A549 (cell line): ENCODE results near the gene RBM24. TPM values are rescaled to one million over a fixed set of nuclear protein-coding genes. Genes with fewer than 3 reads are reported as not detected.
A peak's percentile ranks its signal among the peaks of the same experiment; 100 is the strongest.

Source experiments
- ATAC-seq, 2 experiments: fragments of 200-7000 bp in 1 of 2; fragments of >200 bp in 1 of 2; cut with Nextera tagmentation in 1 of 2; cut with Tn5 transposase in 1 of 2; 3 replicates each; pipeline versions ENCODE4 v1.8.0 to v1.9.1; 2018 to 2020; ENCODE audit warnings: mild to moderate bottlenecking in 1 of 2, moderate library complexity in 1 of 2
- CTCF ChIA-PET: fragments of 300-600 bp; sonication (Branson Sonifier 250); formaldehyde crosslinking; extraction: SDS; loops from one replicate; lab custom pipeline; 2021; ENCODE audit warnings: antibody characterized with exemption, inconsistent platforms; lab: Yijun Ruan, JAX
- POLR2A ChIA-PET: fragments of 350-600 bp; formaldehyde crosslinking; extraction: SDS; loops from one replicate; lab custom pipeline; 2021; ENCODE audit warnings: antibody characterized with exemption, inconsistent platforms; lab: Yijun Ruan, JAX
- DNase-seq, 2 experiments: peaks; one replicate each; pipeline versions ENCODE4 v3.0.0 to v3.0.0-alpha.2; 2011 to 2016; ENCODE audit warnings: low read depth in 1 of 2, low spot score in 1 of 2
- FAIRE-seq: peaks from 2 replicates; lab custom pipeline; 2011; peaks lifted over from hg19 to GRCh38; lab: Jason Lieb, UNC
- H3K27ac ChIP-seq, 2 experiments: fragments of >200 bp; sonication (Bioruptor Twin); formaldehyde crosslinking; 3 replicates each; pipeline ENCODE4 v1.5.1; 2016 to 2017
- H3K4me1 ChIP-seq: fragments of >200 bp; sonication (Bioruptor Twin); formaldehyde crosslinking; 3 replicates; pipeline ENCODE4 v1.6.1; 2016
- H3K4me2 ChIP-seq: fragments of >200 bp; sonication (Bioruptor Twin); formaldehyde crosslinking; 3 replicates; pipeline ENCODE4 v1.6.1; 2016
- H3K4me3 ChIP-seq: fragments of >200 bp; sonication (Bioruptor Twin); formaldehyde crosslinking; 3 replicates; pipeline ENCODE4 v1.5.1; 2016
- H3K9me3 ChIP-seq: fragments of >200 bp; sonication (Bioruptor Twin); formaldehyde crosslinking; 3 replicates; pipeline ENCODE4 v1.6.1; 2016
- ATOH8 ChIP-seq: fragments of 250-450 bp; sonication (Bioruptor Pico); IDR thresholded peaks from 2 replicates; pipeline ENCODE4 v1.5.0; 2020; ENCODE audit warnings: low read depth, mild to moderate bottlenecking, moderate library complexity
- BCL3 ChIP-seq: fragments of >200 bp; sonication (Bioruptor Twin); formaldehyde crosslinking; IDR thresholded peaks from 3 replicates; pipeline ENCODE4 v1.6.1; 2016
- CBX8 ChIP-seq: fragments of 200-600 bp; sonication (generic); IDR thresholded peaks from 2 replicates; pipeline ENCODE4 v1.6.1; 2016
- CTCF ChIP-seq: fragments of >200 bp; sonication (Bioruptor Twin); formaldehyde crosslinking; IDR thresholded peaks from 3 replicates; pipeline ENCODE4 v1.5.1; 2016
- E2F6 ChIP-seq: IDR thresholded peaks from 2 replicates; pipeline ENCODE4 v1.6.1; 2012; ENCODE audit warnings: low read depth, borderline replicate concordance
- FOSL2 ChIP-seq, 2 experiments: fragments of 450-650 bp in 1 of 2; fragments of >200 bp in 1 of 2; sonication (Bioruptor Twin) in 1 of 2; formaldehyde crosslinking; IDR thresholded peaks; 2 replicates each; pipeline versions ENCODE4 v1.5.0 to v1.6.1; 2016 to 2020; ENCODE audit warnings: mild to moderate bottlenecking in 1 of 2, moderate library complexity in 1 of 2
- HES2 ChIP-seq: fragments of >200 bp; sonication (Bioruptor Twin); formaldehyde crosslinking; IDR thresholded peaks from 2 replicates; pipeline ENCODE4 v1.6.1; 2016
- MYC ChIP-seq: IDR thresholded peaks from 2 replicates; pipeline ENCODE4 v1.6.1; 2012; ENCODE audit warnings: mild to moderate bottlenecking, inconsistent platforms, low read length, improper control_type of control experiment, borderline replicate concordance
- NPAS2 ChIP-seq: fragments of 250-450 bp; sonication (Bioruptor Pico); IDR thresholded peaks from 2 replicates; pipeline ENCODE4 v1.8.0; 2022; ENCODE audit warnings: mild to moderate bottlenecking, moderate library complexity, borderline replicate concordance
- RAD21 ChIP-seq, 2 experiments: fragments of >200 bp in 1 of 2; sonication (Bioruptor Twin) in 1 of 2; formaldehyde crosslinking in 1 of 2; IDR thresholded peaks in 1 of 2; conservative IDR thresholded peaks in 1 of 2; 2 replicates in 1 of 2; 3 replicates in 1 of 2; pipeline ENCODE4 v1.6.1; 2012 to 2018; ENCODE audit warnings: inconsistent platforms in 1 of 2
- RCOR1 ChIP-seq: fragments of 150-350 bp; IDR thresholded peaks from 2 replicates; pipeline ENCODE4 v1.6.1; 2014; ENCODE audit warnings: antibody characterized with exemption, low read length, low read depth
- REST ChIP-seq: fragments of 200-600 bp; sonication (generic); IDR thresholded peaks from 2 replicates; pipeline ENCODE4 v1.6.1; 2016; ENCODE audit warnings: antibody characterized with exemption, mild to moderate bottlenecking, moderate library complexity
- SREBF2 ChIP-seq: fragments of 450-650 bp; IDR thresholded peaks from 2 replicates; pipeline ENCODE4 v1.6.1; 2014; ENCODE audit warnings: mild to moderate bottlenecking, moderate library complexity
- TFCP2L1 ChIP-seq: fragments of 250-450 bp; sonication (Bioruptor Pico); IDR thresholded peaks from 2 replicates; pipeline ENCODE4 v1.5.0; 2021; ENCODE audit warnings: mild to moderate bottlenecking
- USF2 ChIP-seq: fragments of 450-650 bp; IDR thresholded peaks from 2 replicates; pipeline ENCODE4 v1.6.1; 2014; ENCODE audit warnings: antibody characterized with exemption
- ZSCAN20 ChIP-seq: fragments of 250-450 bp; sonication (Bioruptor Pico); IDR thresholded peaks from 2 replicates; pipeline ENCODE4 v1.8.0; 2022; ENCODE audit warnings: mild to moderate bottlenecking, moderate library complexity
- WGBS: methylation state at CpG from one replicate; pipeline ENCODE4 v1.1.6; 2017; ENCODE audit errors: missing lambda C conversion rate; 5-methylcytosine and 5-hydroxymethylcytosine counted together
- polyA plus RNA-seq, 4 experiments: library from polyadenylated mRNA; depleted of rRNA in 3 of 4; stranded (reverse); fragments of >200 nt; fragmentation: RNase III in 1 of 4; extraction: RNeasy Plus Mini Kit Qiagen cat#74134 plus additional on column Dnase treatment in 1 of 4; gene quantifications; 2 replicates in 3 of 4; 3 replicates in 1 of 4; pipeline ENCODE4 v1.2.3, GENCODE V29; 2011 to 2017

RBM24 gene
- polyA plus RNA-seq, 2 of the 4 experiments (the other 2 are of a cell fraction), result 13.7 to 27.5 TPM

GRCh38 chr6:17313971-17314370 lies 32.8 kb downstream of the RBM24 start:
- FAIRE-seq (no peak), DNase-seq (no peak), ATAC-seq (no peak)
- ChIA-PET POLR2A (no interaction called here), CTCF (interaction anchor here (1.2 kb wide), 1 partner anchor 43 kb away, joined by 3 read pairs; no protein-coding TSS in a partner anchor)
- Histone ChIP-seq H3K4me1 (peaks cover 20% of the 10 kb centered on the region), H3K27ac (no peak overlapping the region), H3K4me3 (no peak overlapping the region), H3K9me3 (no peaks in the 10 kb centered on the region), H3K4me2 (no peak overlapping the region)
- 93% methylated on average over 6 of the region's 6 CpGs for whole genome bisulfite sequencing
- no peak for TF ChIP-seq ZSCAN20
- TF ChIP-seq BCL3, result no peak
- TF ChIP-seq ATOH8 (CRISPR knock-in tag), result no peak
- TF ChIP-seq CBX8, result no peak
- TF ChIP-seq REST, result no peak
- no peak for TF ChIP-seq USF2
- no peak for TF ChIP-seq CTCF
- TF ChIP-seq NPAS2 (CRISPR knock-in tag), result no peak

- Histone ChIP-seq H3K4me2 (no peak overlapping the region), H3K4me3 (no peak overlapping the region), H3K4me1 (peaks cover 20% of the 10 kb centered on the region)
- ATAC-seq (no peak), DNase-seq (no peak), FAIRE-seq (no peak)
- CTCF ChIA-PET, result interaction anchor here (1.2 kb wide), 1 partner anchor 44 kb away, joined by 3 read pairs; no protein-coding TSS in a partner anchor
- POLR2A ChIA-PET, result no interaction called here
- WGBS, result 96% methylated on average over 3 of the region's 3 CpGs
- TF ChIP-seq FOSL2 (IDR thresholded peaks at IDR 0.05) (no peak), FOSL2 (CRISPR knock-in tag; IDR thresholded peaks at IDR 0.05) (no peak), CTCF (no peak), TFCP2L1 (CRISPR knock-in tag) (no peak), E2F6 (no peak), RCOR1 (no peak), USF2 (no peak), MYC (no peak), HES2 (no peak), RAD21 (conservative IDR thresholded peaks at IDR 0.05 in 1 of 2, IDR thresholded peaks at IDR 0.05 in 1 of 2) (no peak), SREBF2 (no peak)
- TF ChIP-seq, all 56 proteins: peak for 0
- no peaks in the 10 kb centered on the region for H3K9me3 ChIP-seq
- H3K27ac ChIP-seq, result peak overlapping the region in 1 of 2 experiments; percentile 19; a peak in 1 of 6 replicates
Observed at GRCh38 chr6:17315262-17315661, 34.1 kb downstream of the RBM24 start.
